D341Med (cell line): ENCODE data around the gene IFI44L.
A peak's percentile ranks its signal among the peaks of the same experiment; 100 is the strongest.

Experiments
- DNase-seq: peaks from one replicate; pipeline ENCODE4 v3.0.0; 2012; ENCODE audit warnings: low spot score

The IFI44L gene

GRCh38 chr1:78641558-78641957 is 21.3 kb downstream of the IFI44L start:
- no peak for DNase-seq

- no peak for DNase-seq
Observed at GRCh38 chr1:78645723-78646122, 25.5 kb downstream of the IFI44L start.

- no peak for DNase-seq
Observed at GRCh38 chr1:78647238-78647637, 27.0 kb downstream of the IFI44L start.

GRCh38 chr1:78649628-78650027 is 29.4 kb downstream of the IFI44L start, which contains the start of gene IFI44:
TSS of gene IFI44 (plus strand) at chr1:78649831. CDS start at chr1:78650196, 365 bp downstream.
- peak; percentile 32 for DNase-seq

GRCh38 chr1:78650114-78650660 is 29.9 kb downstream of the IFI44L start:
- DNase-seq, result no peak

GRCh38 chr1:78651241-78651640 is 31.0 kb downstream of the IFI44L start:
- no peak for DNase-seq

- DNase-seq, result no peak
Observed at GRCh38 chr1:78652019-78652560, 31.8 kb downstream of the IFI44L start.

- no peak for DNase-seq
Observed at GRCh38 chr1:78658901-78659300, 38.7 kb downstream of the IFI44L start.

GRCh38 chr1:78663923-78664322 is 43.7 kb downstream of the IFI44L start:
- DNase-seq, result no peak

- no peak for DNase-seq
Observed at GRCh38 chr1:78664763-78665162, 44.5 kb downstream of the IFI44L start.

GRCh38 chr1:78665809-78666208 is 45.6 kb downstream of the IFI44L start:
- DNase-seq, result no peak

- no peak for DNase-seq
Observed at GRCh38 chr1:78667939-78668338, 47.7 kb downstream of the IFI44L start.

- no peak for DNase-seq
Observed at GRCh38 chr1:78668427-78668826, 48.2 kb downstream of the IFI44L start.

GRCh38 chr1:78672428-78672827 is 52.2 kb downstream of the IFI44L start:
- DNase-seq, result no peak

- no peak for DNase-seq
Observed at GRCh38 chr1:78673120-78673519, 52.9 kb downstream of the IFI44L start.

GRCh38 chr1:78676347-78676982 is 56.2 kb downstream of the IFI44L start:
- DNase-seq, result peak; percentile 31

- no peak for DNase-seq
Observed at GRCh38 chr1:78676993-78677392, 56.7 kb downstream of the IFI44L start.

- no peak for DNase-seq
Observed at GRCh38 chr1:78677788-78678187, 57.5 kb downstream of the IFI44L start.

- no peak for DNase-seq
Observed at GRCh38 chr1:78678324-78678723, 58.1 kb downstream of the IFI44L start.

GRCh38 chr1:78681265-78681664 is 61.0 kb downstream of the IFI44L start:
- DNase-seq, result no peak

- DNase-seq, result no peak
Observed at GRCh38 chr1:78682496-78682895, 62.2 kb downstream of the IFI44L start.

GRCh38 chr1:78683079-78683478 is 62.8 kb downstream of the IFI44L start:
- no peak for DNase-seq

GRCh38 chr1:78687315-78687714 is 67.1 kb downstream of the IFI44L start:
- no peak for DNase-seq

- DNase-seq, result no peak
Observed at GRCh38 chr1:78687914-78688313, 67.7 kb downstream of the IFI44L start.
